SK-N-SH treated with all-trans-retinoic acid at 6 μM for 48 hours (cell line): ENCODE results near the gene YEATS4.

Experiments
- ARNTL ChIP-seq: fragments of 450-650 bp; formaldehyde crosslinking; IDR thresholded peaks from 2 replicates; pipeline ENCODE4 v1.5.0; 2020; ENCODE audit warnings: low read depth, mild to moderate bottlenecking, moderate library complexity, borderline replicate concordance
- ESRRG ChIP-seq: fragments of 250-450 bp; sonication (Bioruptor Pico); IDR thresholded peaks from 2 replicates; pipeline ENCODE4 v1.6.1; 2021; ENCODE audit warnings: mild to moderate bottlenecking
- GLIS3 ChIP-seq: fragments of 250-450 bp; sonication (Bioruptor Pico); IDR thresholded peaks from 2 replicates; pipeline ENCODE4 v1.5.0; 2020; ENCODE audit warnings: mild to moderate bottlenecking, moderate library complexity
- OSR1 ChIP-seq: fragments of 250-450 bp; sonication (Bioruptor Pico); IDR thresholded peaks from 2 replicates; pipeline ENCODE4 v1.8.0; 2022; ENCODE audit warnings: moderate library complexity, mild to moderate bottlenecking, inconsistent platforms
- RARB ChIP-seq: fragments of 250-450 bp; sonication (Bioruptor Pico); IDR thresholded peaks from 2 replicates; pipeline ENCODE4 v1.8.0; 2021; ENCODE audit warnings: mild to moderate bottlenecking, moderate library complexity
- TOX ChIP-seq: fragments of 250-450 bp; sonication (Bioruptor Pico); IDR thresholded peaks from 2 replicates; pipeline ENCODE4 v1.8.0; 2021; ENCODE audit warnings: mild to moderate bottlenecking, moderate library complexity, borderline replicate concordance
- ZC3H10 ChIP-seq: fragments of 250-450 bp; sonication (Bioruptor Pico); IDR thresholded peaks from 2 replicates; pipeline ENCODE4 v1.5.1; 2021; ENCODE audit warnings: mild to moderate bottlenecking, moderate library complexity
- ZFP30 ChIP-seq: fragments of 450-650 bp; formaldehyde crosslinking; IDR thresholded peaks from 2 replicates; pipeline ENCODE4 v1.5.0; 2022; ENCODE audit warnings: mild to moderate bottlenecking, moderate library complexity
- ZNF70 ChIP-seq: fragments of 450-650 bp; formaldehyde crosslinking; IDR thresholded peaks from 2 replicates; pipeline ENCODE4 v1.5.0; 2020; ENCODE audit warnings: mild to moderate bottlenecking, moderate library complexity
- ZNF8 ChIP-seq: fragments of 450-650 bp; formaldehyde crosslinking; IDR thresholded peaks from 2 replicates; pipeline ENCODE4 v1.5.0; 2020; ENCODE audit warnings: mild to moderate bottlenecking, moderate library complexity
- TF ChIP-seq, protein P1 (sequence below): fragments of 250-450 bp; sonication (Bioruptor Pico); IDR thresholded peaks from 2 replicates; pipeline ENCODE4 v1.8.0; 2021; ENCODE audit warnings: low read depth, mild to moderate bottlenecking, moderate library complexity, borderline replicate concordance
- TF ChIP-seq, protein P2 (sequence below): fragments of 250-450 bp; sonication (Bioruptor Pico); IDR thresholded peaks from 2 replicates; pipeline ENCODE4 v1.8.0; 2020; ENCODE audit warnings: mild to moderate bottlenecking, moderate library complexity, borderline replicate concordance
- TF ChIP-seq, protein P3 (sequence below): fragments of 250-450 bp; sonication (Bioruptor Pico); IDR thresholded peaks from 2 replicates; pipeline ENCODE4 v1.5.1; 2021; ENCODE audit warnings: mild to moderate bottlenecking, moderate library complexity
- TF ChIP-seq, protein P4 (sequence below): fragments of 250-450 bp; sonication (Bioruptor Pico); IDR thresholded peaks from 2 replicates; pipeline ENCODE4 v1.5.1; 2020; ENCODE audit warnings: low read depth, mild to moderate bottlenecking, moderate library complexity

DNA sequence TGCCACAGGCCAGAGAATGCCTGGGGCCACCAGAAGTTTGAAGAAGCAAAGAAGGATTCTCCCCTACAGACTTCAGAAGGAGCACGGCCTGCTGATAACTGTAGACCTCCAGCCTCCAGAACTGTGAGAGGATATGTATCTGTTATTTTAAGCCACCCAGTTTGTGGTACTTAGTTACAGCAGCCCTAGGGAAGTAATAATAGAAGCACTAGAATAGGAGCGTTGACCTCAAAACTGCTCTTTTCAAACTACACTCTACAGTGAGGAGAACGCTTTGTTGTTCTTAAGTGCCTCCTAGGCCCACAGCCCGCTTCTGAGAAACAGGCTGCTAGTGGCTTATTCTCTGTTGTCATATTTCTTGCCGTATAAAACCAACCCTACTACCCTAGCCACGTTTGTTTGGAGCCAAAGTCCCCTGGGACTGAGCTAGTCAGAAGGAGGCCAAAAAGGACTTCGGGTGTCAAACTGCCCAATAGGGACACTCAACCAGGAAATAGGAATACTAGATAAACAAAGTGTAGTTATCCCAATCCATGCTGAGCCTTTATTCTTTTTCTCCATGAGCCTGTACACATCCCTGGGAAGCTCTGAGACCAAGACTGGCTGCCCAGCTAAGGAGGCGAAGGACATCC lies 72.2 kb downstream of the YEATS4 start:
- TF ChIP-seq TOX (CRISPR knock-in tag), result no peak
- TF ChIP-seq ZFP30 (CRISPR knock-in tag), result no peak
- TF ChIP-seq, protein P1, sequence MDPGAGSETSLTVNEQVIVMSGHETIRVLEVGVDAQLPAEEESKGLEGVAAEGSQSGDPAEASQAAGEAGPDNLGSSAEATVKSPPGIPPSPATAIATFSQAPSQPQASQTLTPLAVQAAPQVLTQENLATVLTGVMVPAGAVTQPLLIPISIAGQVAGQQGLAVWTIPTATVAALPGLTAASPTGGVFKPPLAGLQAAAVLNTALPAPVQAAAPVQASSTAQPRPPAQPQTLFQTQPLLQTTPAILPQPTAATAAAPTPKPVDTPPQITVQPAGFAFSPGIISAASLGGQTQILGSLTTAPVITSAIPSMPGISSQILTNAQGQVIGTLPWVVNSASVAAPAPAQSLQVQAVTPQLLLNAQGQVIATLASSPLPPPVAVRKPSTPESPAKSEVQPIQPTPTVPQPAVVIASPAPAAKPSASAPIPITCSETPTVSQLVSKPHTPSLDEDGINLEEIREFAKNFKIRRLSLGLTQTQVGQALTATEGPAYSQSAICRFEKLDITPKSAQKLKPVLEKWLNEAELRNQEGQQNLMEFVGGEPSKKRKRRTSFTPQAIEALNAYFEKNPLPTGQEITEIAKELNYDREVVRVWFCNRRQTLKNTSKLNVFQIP (CRISPR knock-in tag), result no peak
- TF ChIP-seq, protein P2, sequence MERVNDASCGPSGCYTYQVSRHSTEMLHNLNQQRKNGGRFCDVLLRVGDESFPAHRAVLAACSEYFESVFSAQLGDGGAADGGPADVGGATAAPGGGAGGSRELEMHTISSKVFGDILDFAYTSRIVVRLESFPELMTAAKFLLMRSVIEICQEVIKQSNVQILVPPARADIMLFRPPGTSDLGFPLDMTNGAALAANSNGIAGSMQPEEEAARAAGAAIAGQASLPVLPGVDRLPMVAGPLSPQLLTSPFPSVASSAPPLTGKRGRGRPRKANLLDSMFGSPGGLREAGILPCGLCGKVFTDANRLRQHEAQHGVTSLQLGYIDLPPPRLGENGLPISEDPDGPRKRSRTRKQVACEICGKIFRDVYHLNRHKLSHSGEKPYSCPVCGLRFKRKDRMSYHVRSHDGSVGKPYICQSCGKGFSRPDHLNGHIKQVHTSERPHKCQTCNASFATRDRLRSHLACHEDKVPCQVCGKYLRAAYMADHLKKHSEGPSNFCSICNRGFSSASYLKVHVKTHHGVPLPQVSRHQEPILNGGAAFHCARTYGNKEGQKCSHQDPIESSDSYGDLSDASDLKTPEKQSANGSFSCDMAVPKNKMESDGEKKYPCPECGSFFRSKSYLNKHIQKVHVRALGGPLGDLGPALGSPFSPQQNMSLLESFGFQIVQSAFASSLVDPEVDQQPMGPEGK (CRISPR knock-in tag), result no peak
- no peak for TF ChIP-seq GLIS3 (CRISPR knock-in tag)
- TF ChIP-seq, protein P3, sequence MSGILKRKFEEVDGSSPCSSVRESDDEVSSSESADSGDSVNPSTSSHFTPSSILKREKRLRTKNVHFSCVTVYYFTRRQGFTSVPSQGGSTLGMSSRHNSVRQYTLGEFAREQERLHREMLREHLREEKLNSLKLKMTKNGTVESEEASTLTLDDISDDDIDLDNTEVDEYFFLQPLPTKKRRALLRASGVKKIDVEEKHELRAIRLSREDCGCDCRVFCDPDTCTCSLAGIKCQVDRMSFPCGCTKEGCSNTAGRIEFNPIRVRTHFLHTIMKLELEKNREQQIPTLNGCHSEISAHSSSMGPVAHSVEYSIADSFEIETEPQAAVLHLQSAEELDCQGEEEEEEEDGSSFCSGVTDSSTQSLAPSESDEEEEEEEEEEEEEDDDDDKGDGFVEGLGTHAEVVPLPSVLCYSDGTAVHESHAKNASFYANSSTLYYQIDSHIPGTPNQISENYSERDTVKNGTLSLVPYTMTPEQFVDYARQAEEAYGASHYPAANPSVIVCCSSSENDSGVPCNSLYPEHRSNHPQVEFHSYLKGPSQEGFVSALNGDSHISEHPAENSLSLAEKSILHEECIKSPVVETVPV (CRISPR knock-in tag), result no peak
- TF ChIP-seq ESRRG (CRISPR knock-in tag), result no peak
- no peak for TF ChIP-seq ARNTL (CRISPR knock-in tag)
- TF ChIP-seq ZC3H10 (CRISPR knock-in tag), result no peak
- TF ChIP-seq OSR1, result no peak
- TF ChIP-seq ZNF8 (CRISPR knock-in tag), result no peak
- TF ChIP-seq, protein P4, sequence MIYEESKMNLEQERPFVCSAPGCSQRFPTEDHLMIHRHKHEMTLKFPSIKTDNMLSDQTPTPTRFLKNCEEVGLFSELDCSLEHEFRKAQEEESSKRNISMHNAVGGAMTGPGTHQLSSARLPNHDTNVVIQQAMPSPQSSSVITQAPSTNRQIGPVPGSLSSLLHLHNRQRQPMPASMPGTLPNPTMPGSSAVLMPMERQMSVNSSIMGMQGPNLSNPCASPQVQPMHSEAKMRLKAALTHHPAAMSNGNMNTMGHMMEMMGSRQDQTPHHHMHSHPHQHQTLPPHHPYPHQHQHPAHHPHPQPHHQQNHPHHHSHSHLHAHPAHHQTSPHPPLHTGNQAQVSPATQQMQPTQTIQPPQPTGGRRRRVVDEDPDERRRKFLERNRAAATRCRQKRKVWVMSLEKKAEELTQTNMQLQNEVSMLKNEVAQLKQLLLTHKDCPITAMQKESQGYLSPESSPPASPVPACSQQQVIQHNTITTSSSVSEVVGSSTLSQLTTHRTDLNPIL (CRISPR knock-in tag), result no peak
- no peak for TF ChIP-seq ZNF70 (CRISPR knock-in tag)
- no peak for TF ChIP-seq RARB (CRISPR knock-in tag)
